HG02981 (cell line): Measurements from ENCODE around the gene HDAC4.
"Not testable (repeated sequence)": the region's sequence is repeated elsewhere in the genome, so short reads cannot be mapped to it uniquely, and the experiment has no call there.

Experiments
- ATAC-seq: cut with Tn5 transposase; IDR thresholded peaks from one replicate; pipeline ENCODE4 v1.9.1; 2021; ENCODE audit warnings: mild to moderate bottlenecking, moderate library complexity; ENCODE audit not compliant: unreplicated experiment

The HDAC4 gene

GRCh38 chr2:239285071-239285931 lies 115.5 kb downstream of the HDAC4 start:
- no peak for ATAC-seq

GRCh38 chr2:239283961-239284795 lies 116.6 kb downstream of the HDAC4 start:
- no peak for ATAC-seq

- ATAC-seq, result no peak
These were observed 117.4 kb downstream of the HDAC4 start for GRCh38 chr2:239283288-239283945.

GRCh38 chr2:239282448-239283287 lies 118.2 kb downstream of the HDAC4 start:
- no peak for ATAC-seq

GRCh38 chr2:239280296-239281017 lies 120.4 kb downstream of the HDAC4 start:
- not testable (repeated sequence) for ATAC-seq

GRCh38 chr2:239279508-239280295 lies 121.1 kb downstream of the HDAC4 start:
- ATAC-seq, result no peak

- ATAC-seq, result no peak
These were observed 121.9 kb downstream of the HDAC4 start for GRCh38 chr2:239278941-239279365.

GRCh38 chr2:239278361-239278760 lies 122.5 kb downstream of the HDAC4 start:
- no peak for ATAC-seq

- no peak for ATAC-seq
These were observed 123.3 kb downstream of the HDAC4 start for GRCh38 chr2:239277401-239278085.

GRCh38 chr2:239276851-239277250 lies 124.0 kb downstream of the HDAC4 start:
- ATAC-seq, result no peak

- ATAC-seq, result no peak
These were observed 124.7 kb downstream of the HDAC4 start for GRCh38 chr2:239275847-239276831.

- peak; percentile 66 for ATAC-seq
These were observed 125.7 kb downstream of the HDAC4 start for GRCh38 chr2:239275044-239275685.

GRCh38 chr2:239274391-239275043 lies 126.3 kb downstream of the HDAC4 start:
- no peak for ATAC-seq

- ATAC-seq, result no peak
These were observed 127.3 kb downstream of the HDAC4 start for GRCh38 chr2:239273280-239274234.

GRCh38 chr2:239272626-239273025 lies 128.2 kb downstream of the HDAC4 start:
- ATAC-seq, result no peak
